Measurements from ENCODE around the gene SETMAR. TPM values are rescaled to one million over a fixed set of nuclear protein-coding genes. Genes with fewer than 3 reads are reported as not detected.

SETMAR gene
- total RNA-seq, 1 donor from 2014 or later: 34.5 TPM

DNA sequence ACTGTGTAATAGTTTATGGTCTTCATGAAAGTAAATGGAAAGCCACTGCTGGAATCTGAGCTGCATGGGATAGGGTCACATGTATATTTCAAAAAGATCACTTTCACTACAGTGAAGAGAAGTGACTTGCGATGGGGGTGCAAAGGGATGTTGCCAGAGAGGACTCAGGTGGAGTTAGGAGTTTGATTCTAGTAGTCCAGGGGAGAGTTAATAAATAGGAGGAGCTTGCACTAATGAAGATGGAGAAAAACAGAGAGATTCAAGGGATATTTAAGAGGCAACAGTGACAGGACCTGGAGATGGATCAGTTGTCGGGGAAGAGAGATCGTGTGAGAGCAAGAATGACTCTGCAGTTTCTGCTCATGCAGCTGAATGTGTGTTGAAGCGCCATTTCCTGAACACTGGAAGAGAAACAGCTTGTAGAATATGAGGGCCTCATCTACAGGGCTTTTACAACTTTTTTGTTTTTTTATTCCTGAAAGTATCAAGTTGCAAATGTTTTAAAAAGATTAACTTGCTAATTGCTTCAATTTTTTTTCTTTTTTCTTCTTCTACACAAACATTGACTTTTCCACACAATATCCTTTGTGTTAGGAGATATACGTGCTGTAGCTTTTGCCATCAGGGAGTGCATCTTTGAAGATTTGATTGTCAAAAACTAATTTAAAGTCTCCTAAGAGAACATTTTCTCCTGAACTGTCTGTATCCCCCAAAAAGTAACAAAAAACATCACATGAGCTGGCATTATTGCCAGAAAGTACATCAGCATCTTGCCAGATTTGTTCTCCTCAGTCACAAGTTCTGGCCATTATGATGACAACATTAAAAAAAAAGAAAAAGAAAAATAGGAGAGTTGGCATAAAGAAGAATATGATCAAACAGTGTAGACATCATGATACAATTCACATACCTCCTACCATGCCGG lies 37.5 kb downstream of the SETMAR start:
- peak overlapping the region; percentile 3 for H3K27ac Mint-ChIP-seq
- H3K9me3 Mint-ChIP-seq: no peaks in the 10 kb centered on the region
- H3K4me1 Mint-ChIP-seq (ENCODE audit: unreplicated experiment): peaks cover 20% of the 10 kb centered on the region
- no peak for DNase-seq (ENCODE audit: extremely low spot score, unreplicated experiment)
- TF ChIP-seq, protein P1, sequence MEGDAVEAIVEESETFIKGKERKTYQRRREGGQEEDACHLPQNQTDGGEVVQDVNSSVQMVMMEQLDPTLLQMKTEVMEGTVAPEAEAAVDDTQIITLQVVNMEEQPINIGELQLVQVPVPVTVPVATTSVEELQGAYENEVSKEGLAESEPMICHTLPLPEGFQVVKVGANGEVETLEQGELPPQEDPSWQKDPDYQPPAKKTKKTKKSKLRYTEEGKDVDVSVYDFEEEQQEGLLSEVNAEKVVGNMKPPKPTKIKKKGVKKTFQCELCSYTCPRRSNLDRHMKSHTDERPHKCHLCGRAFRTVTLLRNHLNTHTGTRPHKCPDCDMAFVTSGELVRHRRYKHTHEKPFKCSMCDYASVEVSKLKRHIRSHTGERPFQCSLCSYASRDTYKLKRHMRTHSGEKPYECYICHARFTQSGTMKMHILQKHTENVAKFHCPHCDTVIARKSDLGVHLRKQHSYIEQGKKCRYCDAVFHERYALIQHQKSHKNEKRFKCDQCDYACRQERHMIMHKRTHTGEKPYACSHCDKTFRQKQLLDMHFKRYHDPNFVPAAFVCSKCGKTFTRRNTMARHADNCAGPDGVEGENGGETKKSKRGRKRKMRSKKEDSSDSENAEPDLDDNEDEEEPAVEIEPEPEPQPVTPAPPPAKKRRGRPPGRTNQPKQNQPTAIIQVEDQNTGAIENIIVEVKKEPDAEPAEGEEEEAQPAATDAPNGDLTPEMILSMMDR (conservative IDR thresholded peaks at IDR 0.05): no peak
- peak overlapping the region; percentile 0 for H3K4me3 Mint-ChIP-seq
- H3K27me3 Mint-ChIP-seq: no peaks in the 10 kb centered on the region
- peaks cover 4% of the 10 kb centered on the region for H3K36me3 Mint-ChIP-seq

DNA sequence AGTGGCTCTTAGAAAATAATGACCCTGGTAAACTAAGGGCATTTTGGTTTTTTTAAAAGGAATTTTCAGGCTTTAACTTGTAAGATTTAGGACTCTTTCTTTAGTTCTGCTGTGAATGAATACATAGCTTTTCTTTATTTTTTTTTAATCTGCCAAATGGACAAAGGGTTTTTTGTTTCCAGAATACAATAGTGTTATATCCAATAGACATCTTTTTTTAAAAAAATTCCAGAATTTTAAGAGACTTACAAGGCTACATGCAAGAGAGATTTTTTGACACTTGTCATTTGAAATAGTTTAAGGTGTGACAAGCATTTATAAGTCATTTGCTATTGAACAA lies 38.1 kb downstream of the SETMAR start:
- Mint-ChIP-seq H3K9me3 (no peaks in the 10 kb centered on the region), H3K36me3 (peaks cover 4% of the 10 kb centered on the region), H3K4me1 (ENCODE audit: unreplicated experiment) (peaks cover 20% of the 10 kb centered on the region), H3K27me3 (no peaks in the 10 kb centered on the region), H3K4me3 (no peak overlapping the region), H3K27ac (no peak overlapping the region)
- no peak for DNase-seq (ENCODE audit: extremely low spot score, unreplicated experiment)
- TF ChIP-seq, protein P1 (conservative IDR thresholded peaks at IDR 0.05): no peak

DNA sequence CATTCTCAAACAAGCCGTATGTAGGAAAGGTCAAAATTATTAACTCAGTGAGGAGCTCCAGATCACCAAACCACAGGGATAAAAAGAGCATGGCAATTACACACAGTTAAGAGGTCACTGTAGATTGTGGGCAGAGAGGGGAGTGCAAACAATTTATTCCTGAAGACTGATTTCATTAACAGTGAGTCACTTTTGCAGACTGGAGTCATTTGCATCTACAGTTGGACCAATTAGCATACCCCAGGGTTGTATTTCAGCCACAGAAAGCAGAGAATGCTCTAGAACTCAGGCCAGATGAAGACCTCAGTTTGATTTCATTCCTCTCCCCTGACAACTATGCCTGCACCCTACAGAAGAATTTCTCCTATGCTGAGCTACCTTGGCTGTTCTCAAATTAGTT lies 40.1 kb downstream of the SETMAR start:
- TF ChIP-seq, protein P1 (conservative IDR thresholded peaks at IDR 0.05): no peak
- no peak overlapping the region for H3K4me3 Mint-ChIP-seq
- no peak overlapping the region for H3K27ac Mint-ChIP-seq
- DNase-seq (ENCODE audit: extremely low spot score, unreplicated experiment): no peak
- H3K9me3 Mint-ChIP-seq: no peaks in the 10 kb centered on the region
- no peaks in the 10 kb centered on the region for H3K27me3 Mint-ChIP-seq
- H3K4me1 Mint-ChIP-seq (ENCODE audit: unreplicated experiment): peaks cover 20% of the 10 kb centered on the region
- H3K36me3 Mint-ChIP-seq: peaks cover 4% of the 10 kb centered on the region

DNA sequence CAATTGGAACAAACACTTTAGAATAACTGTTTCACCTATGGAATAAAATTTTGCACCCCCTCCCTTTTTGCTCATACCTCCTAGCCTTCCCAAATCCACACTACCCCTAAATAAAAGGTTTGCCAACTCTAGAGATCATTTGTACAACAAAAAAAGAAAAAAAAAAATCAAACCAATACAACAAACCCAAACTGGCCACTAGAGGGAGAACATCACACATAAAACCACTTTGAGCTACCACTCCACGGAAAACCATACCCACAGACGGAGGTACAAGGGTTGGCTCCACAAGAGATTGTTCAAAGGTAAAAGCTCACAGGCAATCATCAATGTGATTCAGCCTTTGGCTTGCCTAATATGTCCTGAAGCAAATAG lies 47.6 kb downstream of the SETMAR start:
- Mint-ChIP-seq H3K4me3 (peak overlapping the region; percentile 6), H3K9me3 (no peaks in the 10 kb centered on the region), H3K4me1 (ENCODE audit: unreplicated experiment) (peaks cover 24% of the 10 kb centered on the region), H3K36me3 (no peaks in the 10 kb centered on the region), H3K27ac (peak overlapping the region; percentile 8), H3K27me3 (no peaks in the 10 kb centered on the region)
- TF ChIP-seq, protein P1 (conservative IDR thresholded peaks at IDR 0.05): peak; percentile 89
- DNase-seq (ENCODE audit: extremely low spot score, unreplicated experiment): no peak

DNA sequence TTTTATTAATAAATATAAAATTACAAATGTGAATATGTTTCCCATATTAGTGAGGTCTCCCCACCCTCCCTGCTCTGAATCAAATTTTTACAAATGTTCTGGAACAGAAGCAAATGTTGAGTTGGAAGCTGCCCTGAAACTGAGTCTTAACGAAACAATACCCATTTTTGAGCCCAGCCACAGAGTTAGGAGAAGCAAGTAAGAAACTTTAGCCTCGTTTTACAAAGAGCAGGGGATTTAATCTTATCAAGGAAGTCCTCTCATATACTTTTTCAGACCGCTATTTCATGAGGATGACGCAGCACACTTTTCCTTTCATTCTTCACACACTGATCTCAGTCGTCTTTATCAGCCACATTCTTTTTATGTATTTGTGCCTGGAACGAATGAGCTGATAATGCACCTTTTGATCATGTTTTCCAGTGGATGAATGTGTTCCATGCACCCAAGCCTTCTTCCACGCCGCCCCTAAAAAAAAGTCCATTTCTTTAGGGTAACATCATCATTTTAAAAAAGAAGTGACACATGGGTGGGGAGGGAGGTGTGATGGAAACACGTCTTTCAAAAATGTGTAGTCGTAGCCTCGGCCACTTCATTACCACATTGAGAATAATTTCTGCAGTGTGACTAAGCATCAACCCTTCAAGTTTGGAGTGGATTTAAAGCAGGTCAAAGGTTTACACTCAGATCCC lies 48.1 kb downstream of the SETMAR start:
- peaks cover 29% of the 10 kb centered on the region for H3K4me1 Mint-ChIP-seq (ENCODE audit: unreplicated experiment)
- H3K36me3 Mint-ChIP-seq: no peaks in the 10 kb centered on the region
- TF ChIP-seq, protein P1 (conservative IDR thresholded peaks at IDR 0.05): peak; percentile 19
- H3K9me3 Mint-ChIP-seq: no peaks in the 10 kb centered on the region
- peak overlapping the region; percentile 8 for H3K27ac Mint-ChIP-seq
- DNase-seq (ENCODE audit: extremely low spot score, unreplicated experiment): no peak
- no peak overlapping the region for H3K4me3 Mint-ChIP-seq
- H3K27me3 Mint-ChIP-seq: no peaks in the 10 kb centered on the region
